G401.6 (cell line): ENCODE data around the gene ACACA.

ENCODE experiments used
- FAIRE-seq: peaks from 2 replicates; lab custom pipeline; 2012; peaks lifted over from hg19 to GRCh38; lab: Jason Lieb, UNC

The ACACA gene

GRCh38 chr17:37221865-37222264 lies 184.8 kb downstream of the ACACA start:
- no peak for FAIRE-seq

DNA sequence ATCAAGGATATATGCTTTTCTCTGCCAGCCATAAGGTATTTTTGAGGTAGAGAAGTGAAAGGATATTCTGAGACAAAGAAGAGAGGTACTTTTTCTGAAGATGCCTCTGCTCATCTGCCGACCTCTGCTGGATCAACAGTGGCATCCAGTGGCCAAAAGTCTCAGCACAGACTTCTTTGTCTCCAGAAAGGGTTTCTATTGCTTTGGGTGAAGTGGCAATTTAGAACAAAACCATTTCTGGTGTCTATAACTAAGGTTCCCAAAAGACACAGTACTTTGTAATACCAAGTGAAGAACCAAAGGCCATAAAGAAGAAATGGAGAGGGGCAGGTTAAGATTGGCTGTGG lies 186.1 kb downstream of the ACACA start:
- no peak for FAIRE-seq

- no peak for FAIRE-seq
These were observed 186.6 kb downstream of the ACACA start for GRCh38 chr17:37219876-37220606.

GRCh38 chr17:37218849-37219248 lies 187.8 kb downstream of the ACACA start:
- FAIRE-seq, result no peak

- FAIRE-seq, result no peak
These were observed 192.2 kb downstream of the ACACA start for GRCh38 chr17:37214416-37214815.

DNA sequence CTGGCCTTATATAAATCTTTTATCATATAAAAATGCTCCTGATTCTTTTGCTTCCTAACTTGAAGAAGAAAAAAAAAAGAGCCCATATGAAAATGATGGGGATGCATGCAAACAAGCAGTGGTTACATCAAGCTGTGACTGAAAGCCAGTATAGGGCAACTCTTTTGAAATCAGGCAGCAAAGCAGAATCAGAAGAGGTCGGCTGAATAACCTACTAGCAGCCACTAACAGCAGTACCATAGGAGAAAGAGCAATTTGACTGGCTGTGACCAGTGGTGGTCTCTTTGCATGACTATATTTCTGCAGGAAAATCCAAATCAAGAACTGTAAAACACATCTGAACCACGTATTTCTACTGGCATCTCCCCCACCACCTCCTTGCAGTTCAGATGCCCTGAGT lies 192.7 kb downstream of the ACACA start:
- no peak for FAIRE-seq

DNA sequence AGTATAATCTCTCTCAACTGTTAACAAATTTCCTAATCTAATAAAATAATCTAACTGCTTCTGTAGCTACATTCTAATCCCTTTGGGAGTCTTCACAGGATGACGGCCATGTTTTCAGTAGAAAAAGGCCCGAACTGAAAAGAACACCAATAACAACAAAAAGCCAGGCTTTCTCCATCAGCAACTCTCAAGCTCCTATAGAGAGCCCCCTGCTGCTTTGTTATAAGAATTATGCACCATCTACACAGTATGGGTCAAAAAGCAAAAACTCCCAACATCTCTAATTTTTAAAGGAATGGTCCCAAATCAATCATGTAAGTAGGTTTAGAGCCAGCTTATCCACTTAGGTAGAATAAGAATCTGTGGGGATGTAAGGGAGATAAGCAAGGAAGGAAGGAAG lies 194.5 kb downstream of the ACACA start:
- no peak for FAIRE-seq

DNA sequence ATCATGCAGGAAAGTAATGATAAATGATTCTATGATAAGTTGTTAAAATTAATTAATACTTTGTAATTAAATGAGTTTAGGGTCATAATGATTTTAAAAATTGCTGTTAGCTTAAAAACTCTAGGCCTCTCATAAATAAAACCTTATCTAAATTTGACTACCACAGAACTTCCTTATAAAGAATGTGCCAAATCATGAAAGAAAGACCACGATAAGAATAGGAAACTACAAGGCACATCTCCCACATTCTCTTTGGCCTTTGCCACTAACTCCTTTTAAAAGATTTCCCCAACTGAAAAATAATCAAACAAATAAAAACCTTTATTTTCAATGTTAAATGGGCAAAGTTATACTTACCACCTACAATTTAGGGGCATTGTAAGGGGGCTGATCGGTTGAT lies 195.5 kb downstream of the ACACA start:
- FAIRE-seq, result no peak

DNA sequence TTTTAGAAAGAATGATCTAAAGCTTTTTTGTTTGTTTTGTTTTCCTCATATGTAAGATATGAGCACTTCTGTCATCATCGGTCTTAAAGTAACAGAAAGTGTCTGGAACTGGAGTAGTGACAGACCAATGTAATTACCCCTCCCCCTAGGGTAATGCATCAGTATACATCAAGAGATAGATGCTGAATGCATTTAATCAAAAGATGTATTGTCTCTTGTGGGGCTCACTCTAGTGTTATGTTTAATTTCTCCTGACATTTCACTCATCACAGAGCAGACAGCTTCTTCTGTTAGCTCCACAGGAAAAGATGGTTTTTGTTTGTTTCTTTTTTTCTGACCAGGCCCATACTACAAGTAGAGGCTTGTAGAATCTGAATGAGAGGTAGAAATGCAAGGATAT lies 199.5 kb downstream of the ACACA start:
- no peak for FAIRE-seq

- no peak for FAIRE-seq
These were observed 200.3 kb downstream of the ACACA start for GRCh38 chr17:37206299-37206698.

GRCh38 chr17:37200497-37200896 lies 206.1 kb downstream of the ACACA start:
- FAIRE-seq, result no peak

DNA sequence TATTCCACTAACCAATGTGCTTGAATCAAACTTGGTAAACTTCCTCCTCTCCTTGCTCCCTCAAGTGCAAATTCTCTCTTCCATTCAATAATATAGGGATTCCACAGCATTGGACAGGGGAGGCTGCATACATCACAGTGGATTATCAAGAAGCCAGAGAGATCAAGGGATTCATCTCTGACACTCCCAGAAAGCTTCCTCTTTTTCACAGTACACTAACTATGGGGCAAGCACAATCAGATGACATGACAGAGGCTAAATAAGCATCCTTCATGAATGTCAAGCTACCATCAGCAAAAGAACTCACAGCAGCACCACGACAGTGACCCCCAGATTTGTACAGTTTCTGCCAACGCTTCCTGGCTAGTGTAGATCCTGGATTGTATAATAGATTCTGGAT lies 209.3 kb downstream of the ACACA start:
- FAIRE-seq, result no peak

DNA sequence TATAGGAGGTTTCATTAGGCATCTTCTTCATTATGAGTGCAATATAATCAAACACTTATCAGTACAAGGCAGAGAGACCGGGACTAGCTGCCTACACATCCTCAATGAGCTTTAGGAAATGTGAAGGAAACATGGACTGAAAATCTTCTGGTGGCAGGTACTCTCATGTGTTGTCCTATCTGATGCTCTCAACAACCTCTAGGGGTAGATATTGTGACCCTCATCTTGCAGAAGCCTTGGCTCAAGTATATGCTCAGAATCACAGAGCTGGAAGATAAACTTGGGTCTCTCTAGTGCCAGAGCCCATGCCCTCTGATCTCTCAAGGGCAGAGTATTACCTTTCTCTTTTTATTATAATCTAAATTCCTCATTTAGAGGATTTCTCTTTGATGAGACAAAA lies 212.4 kb downstream of the ACACA start:
- FAIRE-seq, result no peak

DNA sequence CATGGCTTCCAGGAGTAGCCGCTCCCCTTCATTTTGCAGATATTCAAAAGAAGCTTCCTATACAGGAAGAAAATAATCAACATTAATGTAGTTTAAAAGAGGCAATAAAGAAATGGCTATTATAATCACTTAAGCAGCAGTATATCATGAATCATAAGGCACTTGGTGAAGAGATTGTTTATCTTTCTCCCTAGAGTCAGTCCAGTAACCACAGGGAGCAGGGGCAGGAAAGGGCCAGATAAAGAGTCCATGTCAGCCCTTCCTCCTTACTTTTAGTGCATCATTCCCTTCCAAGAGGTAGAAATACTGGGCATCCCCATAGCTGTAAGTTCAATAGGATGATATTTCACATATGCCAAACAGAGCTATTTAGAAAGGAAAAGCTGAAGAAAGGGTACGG lies 215.4 kb downstream of the ACACA start:
- FAIRE-seq, result no peak

GRCh38 chr17:37190493-37190892 lies 216.1 kb downstream of the ACACA start:
- no peak for FAIRE-seq

DNA sequence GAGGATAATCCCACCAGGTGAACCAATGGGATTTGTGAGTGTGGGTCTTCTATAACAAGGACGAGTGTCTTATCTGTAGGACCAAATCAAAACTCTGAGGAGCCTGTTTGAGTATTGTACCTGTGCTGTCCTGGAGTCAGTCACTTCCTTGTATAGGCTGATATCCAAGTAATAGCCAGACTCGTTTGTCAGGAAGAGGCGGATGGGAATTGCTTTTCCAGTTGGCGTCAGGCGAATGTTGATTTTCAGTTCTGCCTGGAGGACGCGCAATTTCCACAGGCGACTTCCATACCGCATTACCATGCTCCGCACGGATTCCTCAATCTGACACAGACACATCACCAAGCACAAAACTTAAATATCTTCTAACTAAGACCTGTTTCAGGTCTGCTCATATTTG lies 218.5 kb downstream of the ACACA start:
- FAIRE-seq, result no peak

GRCh38 chr17:37187262-37187661 lies 219.4 kb downstream of the ACACA start:
- FAIRE-seq, result no peak

DNA sequence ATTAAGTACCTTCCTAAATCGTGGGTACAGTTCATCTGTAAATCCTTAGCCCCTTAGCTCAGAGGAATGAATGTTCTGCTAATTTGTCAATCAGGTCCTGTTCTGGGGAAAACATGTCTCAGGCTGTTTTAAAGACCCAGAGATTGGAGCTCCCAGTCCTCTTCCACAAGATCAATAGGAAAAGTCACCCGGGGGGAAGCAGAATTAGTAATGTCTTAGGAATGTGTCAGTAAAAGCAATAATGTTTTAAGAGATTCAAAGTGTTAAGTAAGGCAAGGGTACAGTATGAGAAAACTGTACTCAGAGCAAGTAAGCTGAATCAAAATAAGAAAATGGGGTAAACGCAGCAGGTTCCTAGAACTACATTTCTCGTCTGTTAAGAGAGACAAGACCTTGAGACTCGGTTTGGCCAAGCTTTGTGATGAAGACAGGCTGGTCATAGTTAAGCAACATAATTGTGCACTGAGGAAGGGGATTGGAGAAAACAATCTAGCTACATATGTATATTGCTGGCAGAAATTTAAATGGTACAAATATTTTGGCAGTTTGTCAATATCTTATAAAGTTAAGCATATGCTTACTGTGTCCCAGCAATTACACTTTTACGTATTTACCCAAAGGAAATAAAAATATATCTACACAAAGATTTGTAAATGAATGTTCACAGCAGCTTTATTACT lies 223.7 kb downstream of the ACACA start:
- no peak for FAIRE-seq

- FAIRE-seq, result no peak
These were observed 226.3 kb downstream of the ACACA start for GRCh38 chr17:37180376-37180775.

GRCh38 chr17:37179893-37180292 lies 226.7 kb downstream of the ACACA start:
- no peak for FAIRE-seq

- FAIRE-seq, result no peak
These were observed 229.3 kb downstream of the ACACA start for GRCh38 chr17:37177254-37177870.

GRCh38 chr17:37176723-37177122 lies 229.9 kb downstream of the ACACA start:
- no peak for FAIRE-seq

DNA sequence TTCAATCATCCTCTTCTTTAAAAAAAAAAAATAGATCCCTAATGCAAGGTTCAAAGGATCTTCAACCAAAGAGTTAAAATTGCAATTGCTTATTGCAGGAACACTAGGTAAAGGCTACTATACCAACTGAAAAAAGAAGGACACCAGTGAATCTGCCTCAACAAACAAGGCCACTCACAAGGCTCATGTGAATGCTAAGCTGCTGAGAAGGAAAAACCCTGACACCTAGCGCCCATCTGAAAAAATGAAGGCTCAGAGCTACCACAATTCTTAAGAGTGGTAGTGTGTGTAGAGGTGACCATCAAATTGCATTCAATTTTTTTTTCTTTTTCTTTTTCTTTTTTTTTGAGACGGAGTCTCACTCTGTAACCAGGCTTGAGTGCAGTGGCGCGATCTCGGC lies 232.4 kb downstream of the ACACA start:
- no peak for FAIRE-seq

- no peak for FAIRE-seq
These were observed 235.7 kb downstream of the ACACA start for GRCh38 chr17:37170881-37171425.
